Measurements from ENCODE around the gene PKD1.

DNA sequence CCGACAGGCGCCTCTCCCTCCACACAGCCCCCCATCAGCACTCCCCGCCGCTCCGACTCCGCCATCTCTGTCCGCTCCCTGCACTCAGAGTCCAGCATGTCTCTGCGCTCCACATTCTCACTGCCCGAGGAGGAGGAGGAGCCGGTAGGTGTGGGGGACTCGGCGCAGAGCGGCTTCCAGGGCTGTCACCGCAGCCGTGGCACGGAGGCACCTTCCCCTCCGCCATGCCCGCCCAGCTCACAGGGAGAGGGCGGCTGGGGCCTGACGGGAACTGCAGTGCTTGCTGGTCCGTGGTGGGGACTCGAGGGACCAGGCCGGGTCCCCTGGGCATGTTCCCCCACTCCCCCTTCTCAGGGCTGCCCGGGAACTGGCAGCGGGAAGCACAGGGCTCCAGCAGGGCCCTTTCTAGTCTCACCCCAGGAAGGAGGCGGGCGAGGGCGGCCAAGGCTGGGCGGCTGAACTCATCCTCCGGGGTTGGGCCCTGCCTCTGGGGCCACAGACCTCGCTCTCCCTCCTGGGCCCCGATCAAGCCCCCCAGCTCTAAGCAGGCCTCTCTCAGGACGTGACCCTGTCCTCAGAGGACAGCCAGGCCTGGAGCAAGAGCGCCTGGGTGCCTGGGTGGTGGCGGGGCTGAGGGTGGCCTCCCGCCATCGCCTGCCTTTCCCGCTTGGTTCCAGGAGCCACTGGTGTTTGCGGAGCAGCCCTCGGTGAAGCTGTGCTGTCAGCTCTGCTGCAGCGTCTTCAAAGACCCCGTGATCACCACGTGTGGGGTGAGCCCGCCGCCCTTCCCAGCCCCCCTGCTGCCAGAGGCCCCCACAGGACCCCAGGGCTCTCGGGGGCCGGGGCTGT, 35.1 kb upstream of the PKD1 start:
- TF ChIP-seq, protein P1, sequence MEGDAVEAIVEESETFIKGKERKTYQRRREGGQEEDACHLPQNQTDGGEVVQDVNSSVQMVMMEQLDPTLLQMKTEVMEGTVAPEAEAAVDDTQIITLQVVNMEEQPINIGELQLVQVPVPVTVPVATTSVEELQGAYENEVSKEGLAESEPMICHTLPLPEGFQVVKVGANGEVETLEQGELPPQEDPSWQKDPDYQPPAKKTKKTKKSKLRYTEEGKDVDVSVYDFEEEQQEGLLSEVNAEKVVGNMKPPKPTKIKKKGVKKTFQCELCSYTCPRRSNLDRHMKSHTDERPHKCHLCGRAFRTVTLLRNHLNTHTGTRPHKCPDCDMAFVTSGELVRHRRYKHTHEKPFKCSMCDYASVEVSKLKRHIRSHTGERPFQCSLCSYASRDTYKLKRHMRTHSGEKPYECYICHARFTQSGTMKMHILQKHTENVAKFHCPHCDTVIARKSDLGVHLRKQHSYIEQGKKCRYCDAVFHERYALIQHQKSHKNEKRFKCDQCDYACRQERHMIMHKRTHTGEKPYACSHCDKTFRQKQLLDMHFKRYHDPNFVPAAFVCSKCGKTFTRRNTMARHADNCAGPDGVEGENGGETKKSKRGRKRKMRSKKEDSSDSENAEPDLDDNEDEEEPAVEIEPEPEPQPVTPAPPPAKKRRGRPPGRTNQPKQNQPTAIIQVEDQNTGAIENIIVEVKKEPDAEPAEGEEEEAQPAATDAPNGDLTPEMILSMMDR (IDR thresholded peaks at IDR 0.05), result no peak
- no peak for TF ChIP-seq POLR2A (IDR thresholded peaks at IDR 0.05)

All from sigmoid colon (tissue), 3 donors.